ENCODE measurements around the gene FERMT3.

GRCh38 chr11:64211181-64211872 is 4.8 kb downstream of the FERMT3 start:
- TF ChIP-seq CTCF (IDR thresholded peaks at IDR 0.05) (no peak), POLR2A (IDR thresholded peaks at IDR 0.05) (no peak), EP300 (IDR thresholded peaks at IDR 0.05) (no peak)
